ENCODE results near the gene GAS2L3.

- TF ChIP-seq, protein P1, sequence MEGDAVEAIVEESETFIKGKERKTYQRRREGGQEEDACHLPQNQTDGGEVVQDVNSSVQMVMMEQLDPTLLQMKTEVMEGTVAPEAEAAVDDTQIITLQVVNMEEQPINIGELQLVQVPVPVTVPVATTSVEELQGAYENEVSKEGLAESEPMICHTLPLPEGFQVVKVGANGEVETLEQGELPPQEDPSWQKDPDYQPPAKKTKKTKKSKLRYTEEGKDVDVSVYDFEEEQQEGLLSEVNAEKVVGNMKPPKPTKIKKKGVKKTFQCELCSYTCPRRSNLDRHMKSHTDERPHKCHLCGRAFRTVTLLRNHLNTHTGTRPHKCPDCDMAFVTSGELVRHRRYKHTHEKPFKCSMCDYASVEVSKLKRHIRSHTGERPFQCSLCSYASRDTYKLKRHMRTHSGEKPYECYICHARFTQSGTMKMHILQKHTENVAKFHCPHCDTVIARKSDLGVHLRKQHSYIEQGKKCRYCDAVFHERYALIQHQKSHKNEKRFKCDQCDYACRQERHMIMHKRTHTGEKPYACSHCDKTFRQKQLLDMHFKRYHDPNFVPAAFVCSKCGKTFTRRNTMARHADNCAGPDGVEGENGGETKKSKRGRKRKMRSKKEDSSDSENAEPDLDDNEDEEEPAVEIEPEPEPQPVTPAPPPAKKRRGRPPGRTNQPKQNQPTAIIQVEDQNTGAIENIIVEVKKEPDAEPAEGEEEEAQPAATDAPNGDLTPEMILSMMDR (IDR thresholded peaks at IDR 0.05), result no peak
- TF ChIP-seq POLR2A (IDR thresholded peaks at IDR 0.05), result no peak
These were observed 83.4 kb downstream of the GAS2L3 start for GRCh38 chr12:100656856-100657255.

All from lower leg skin (tissue), 3 donors.